HG03439 (cell line): ENCODE measurements around the gene PDE7B.
A peak's percentile ranks its signal among the peaks of the same experiment; 100 is the strongest.
"Not testable (repeated sequence)": the region's sequence is repeated elsewhere in the genome, so short reads cannot be mapped to it uniquely, and the experiment has no call there.

Experiments used
- ATAC-seq: cut with Tn5 transposase; IDR thresholded peaks from one replicate; pipeline ENCODE4 v1.9.1; 2021; ENCODE audit warnings: mild to moderate bottlenecking, moderate library complexity; ENCODE audit not compliant: unreplicated experiment

Gene PDE7B

DNA sequence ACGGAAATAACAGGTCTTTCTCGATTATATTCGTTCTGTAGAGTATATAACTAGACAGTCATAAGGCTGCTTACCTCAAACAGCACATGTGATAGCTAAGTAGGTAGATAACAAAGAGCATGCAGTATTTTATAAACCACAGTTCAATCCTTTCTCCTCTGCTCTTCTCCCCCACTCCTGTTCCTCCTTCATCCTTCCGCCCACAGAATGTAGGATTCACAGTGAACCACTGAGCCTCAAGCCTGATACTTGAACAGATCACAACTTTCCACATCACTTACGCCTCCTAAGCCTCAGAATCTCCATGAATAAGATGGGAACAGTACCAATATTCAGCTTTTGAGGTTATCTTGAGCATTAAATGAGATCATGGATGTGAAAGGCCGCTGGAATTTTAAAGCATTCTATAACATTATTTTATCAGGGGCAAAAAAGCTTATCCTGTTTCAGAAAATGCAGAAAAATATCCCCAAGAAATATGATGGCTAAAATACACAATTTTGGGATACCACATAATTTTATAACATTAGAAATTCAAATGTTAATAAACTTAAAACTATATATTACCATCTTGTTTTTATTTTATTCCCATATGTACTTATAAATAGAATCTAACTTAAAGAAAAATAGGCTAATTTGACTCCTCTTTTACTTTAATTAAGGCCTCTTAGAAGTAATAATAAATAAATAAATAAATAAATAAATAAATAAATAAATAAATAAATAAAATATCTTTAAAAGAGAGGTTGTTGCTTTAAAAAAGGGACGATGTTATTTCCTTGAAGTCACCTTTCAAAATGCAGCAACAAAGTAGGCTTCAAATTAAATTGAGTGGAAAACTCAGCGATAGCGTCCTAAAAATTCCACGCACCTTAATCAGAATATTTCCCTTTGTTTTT lies 365.3 kb downstream of the PDE7B start:
- ATAC-seq, result no peak

GRCh38 chr6:136224974-136225373 lies 373.5 kb downstream of the PDE7B start:
- ATAC-seq, result not testable (repeated sequence)

DNA sequence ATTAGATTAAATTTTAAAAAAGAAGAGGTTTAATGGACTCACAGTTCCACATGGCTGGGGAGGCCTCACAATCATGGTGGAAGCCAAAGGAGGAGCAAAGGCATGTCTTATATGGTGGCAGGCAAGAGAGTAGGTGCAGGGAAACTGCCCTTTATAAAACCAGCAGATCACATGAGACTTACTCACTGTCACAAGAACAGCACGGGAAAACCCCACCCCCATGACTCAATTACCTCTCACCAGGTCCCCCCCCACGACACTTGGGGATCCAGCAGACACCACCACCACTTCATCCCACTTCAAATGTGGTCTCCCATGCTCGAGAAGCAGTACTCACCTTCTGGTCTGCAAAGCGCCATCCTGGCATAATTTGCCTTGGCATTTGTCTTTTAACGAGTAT lies 374.0 kb downstream of the PDE7B start:
- ATAC-seq, result no peak

DNA sequence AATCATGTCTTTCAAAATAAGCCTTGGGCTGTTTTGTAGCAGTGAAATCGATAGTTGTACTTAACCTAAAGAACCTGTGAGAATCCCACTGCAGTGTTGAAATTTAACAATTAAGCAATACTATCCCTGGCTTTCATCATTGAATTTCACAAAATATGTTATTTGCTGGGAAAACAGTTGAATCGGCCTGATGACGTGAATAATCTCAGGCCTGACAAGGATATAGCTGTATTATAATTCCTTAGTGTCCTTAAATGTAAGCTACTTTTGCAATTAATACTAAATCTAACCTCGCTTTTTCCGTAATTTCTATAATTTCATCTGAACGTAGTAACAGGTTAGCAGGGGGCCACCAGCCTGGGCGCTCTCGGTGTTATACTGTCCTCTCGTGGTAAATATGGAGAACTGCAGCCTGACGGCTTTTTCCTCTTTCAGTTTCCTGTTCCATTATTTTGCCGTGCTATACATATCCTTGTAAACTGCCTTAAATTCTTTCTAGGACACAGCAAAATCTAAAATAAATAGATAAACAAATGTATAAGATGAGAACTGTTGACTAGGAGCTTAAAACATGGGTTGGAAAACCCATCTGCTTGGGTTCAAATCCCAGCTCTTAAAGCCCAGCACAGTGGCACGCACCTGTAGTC lies 374.6 kb downstream of the PDE7B start:
- ATAC-seq, result peak; percentile 78

DNA sequence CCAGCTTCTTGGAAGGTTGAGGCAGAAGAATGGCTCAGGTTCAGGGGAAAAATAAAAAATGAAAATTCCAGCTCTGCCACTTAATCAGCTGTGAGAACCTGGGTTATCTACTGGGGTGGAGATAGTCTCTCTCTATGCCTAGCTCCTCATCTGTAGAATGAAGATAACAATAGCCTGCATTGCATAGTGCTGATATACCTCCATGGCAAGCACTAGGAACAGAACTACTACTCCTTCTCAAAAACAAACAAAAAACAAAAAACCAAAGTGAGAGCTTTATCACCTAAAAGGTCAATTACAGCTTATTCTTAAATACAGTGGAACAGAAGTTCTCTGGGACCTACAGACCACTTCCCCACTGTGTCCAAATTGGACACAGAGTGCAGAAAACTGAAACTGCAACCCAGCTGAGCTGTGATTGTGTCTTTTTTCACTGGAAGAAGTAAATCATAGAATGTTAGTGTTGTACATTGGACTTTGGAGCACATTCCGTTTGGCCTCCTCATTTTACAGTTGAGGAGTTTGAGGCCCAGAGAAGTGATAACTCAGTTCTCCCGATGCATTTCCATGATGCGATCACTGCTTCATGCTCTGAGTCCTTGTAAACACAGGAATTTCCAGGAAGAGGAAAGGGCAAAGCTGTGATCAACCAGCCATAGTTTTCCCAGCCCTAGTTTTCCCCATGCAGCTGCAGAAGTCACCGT lies 375.3 kb downstream of the PDE7B start:
- ATAC-seq, result no peak

- no peak for ATAC-seq
These were observed 377.3 kb downstream of the PDE7B start for GRCh38 chr6:136228814-136229213.

DNA sequence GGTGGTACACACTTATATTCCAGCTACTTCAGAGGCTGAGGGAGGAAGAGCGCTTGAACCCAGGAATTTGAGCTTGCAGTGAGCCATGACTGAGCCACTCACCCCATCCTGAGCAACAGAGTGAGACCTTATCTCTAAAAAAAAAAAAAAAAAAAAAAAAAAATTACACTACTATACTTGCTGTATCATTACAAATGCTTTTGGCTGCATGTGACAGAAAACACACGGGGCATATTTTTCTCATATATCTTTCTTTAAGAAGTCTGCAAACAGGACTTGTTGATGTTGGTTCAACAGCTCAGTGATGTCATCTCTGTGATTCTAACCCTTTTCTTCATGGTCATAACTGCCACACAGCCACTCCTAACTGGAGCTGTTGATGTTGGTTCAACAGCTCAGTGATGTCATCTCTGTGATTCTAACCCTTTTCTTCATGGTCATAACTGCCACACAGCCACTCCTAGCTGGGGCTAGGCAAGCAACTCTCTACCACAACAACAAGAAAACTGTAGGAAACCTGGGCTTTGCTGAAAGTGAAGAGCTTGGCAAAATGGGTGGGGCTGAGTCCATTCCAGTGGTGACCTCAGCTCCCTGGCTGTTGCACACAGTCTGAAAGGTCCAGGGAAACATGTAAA lies 378.8 kb downstream of the PDE7B start:
- ATAC-seq, result no peak

GRCh38 chr6:136232701-136233100 lies 381.2 kb downstream of the PDE7B start:
- ATAC-seq, result no peak

DNA sequence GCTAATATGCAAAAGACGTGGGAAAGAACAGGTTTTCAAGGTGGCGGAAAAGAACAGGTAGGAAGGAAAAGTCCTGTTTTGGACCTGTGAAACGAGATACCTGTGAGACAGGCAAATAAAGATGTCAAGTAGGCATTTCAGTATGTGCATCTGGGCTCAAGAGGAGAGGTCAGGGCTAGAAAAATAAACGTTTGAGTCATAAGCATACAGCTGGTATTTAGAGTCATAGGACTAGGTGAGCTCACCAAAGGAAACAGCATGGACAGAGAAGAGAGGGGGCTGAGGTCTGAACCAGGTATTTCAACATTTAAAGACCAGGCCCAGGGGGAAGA lies 383.7 kb downstream of the PDE7B start:
- ATAC-seq, result no peak

GRCh38 chr6:136236466-136237293 lies 385.2 kb downstream of the PDE7B start:
- ATAC-seq, result no peak

DNA sequence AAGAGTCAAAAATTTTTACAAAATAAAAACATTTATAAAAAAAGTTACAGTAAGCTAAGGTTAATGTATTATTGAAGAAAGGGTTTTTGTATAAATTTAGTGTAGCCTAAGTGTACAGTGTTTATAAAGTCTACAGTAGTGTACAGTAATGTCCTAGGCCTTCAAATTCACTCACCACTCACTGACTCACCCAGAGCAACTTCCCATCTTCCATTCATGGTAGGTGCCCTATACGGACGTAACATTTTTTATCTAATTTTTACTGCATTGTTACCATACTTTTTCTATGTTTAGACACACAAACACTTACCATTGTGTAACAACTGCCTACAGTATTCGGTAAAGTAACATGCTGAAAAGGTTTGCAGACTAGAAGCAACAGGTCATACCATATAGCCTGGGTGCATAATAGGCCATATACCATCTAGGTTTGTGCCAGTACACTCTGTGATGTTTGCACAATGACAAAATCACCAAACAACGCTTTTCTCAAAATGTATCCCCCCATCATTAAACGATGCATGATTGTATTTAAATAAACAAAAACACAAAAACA lies 392.6 kb downstream of the PDE7B start:
- no peak for ATAC-seq
